Measurements from ENCODE around the gene NDNF. TPM values are rescaled to one million over a fixed set of nuclear protein-coding genes. Genes with fewer than 3 reads are reported as not detected.

Gene NDNF
- total RNA-seq, 1 experiment from 2014 or later = 0.79 TPM

GRCh38 chr4:121070696-121071639, 1.4 kb downstream of the NDNF start:
- peak; percentile 53 for DNase-seq (ENCODE audit: extremely low read depth, low read depth)

- DNase-seq (ENCODE audit: extremely low read depth, low read depth) = no peak
Measured at GRCh38 chr4:121070274-121070673, 2.1 kb downstream of the NDNF start.

DNA sequence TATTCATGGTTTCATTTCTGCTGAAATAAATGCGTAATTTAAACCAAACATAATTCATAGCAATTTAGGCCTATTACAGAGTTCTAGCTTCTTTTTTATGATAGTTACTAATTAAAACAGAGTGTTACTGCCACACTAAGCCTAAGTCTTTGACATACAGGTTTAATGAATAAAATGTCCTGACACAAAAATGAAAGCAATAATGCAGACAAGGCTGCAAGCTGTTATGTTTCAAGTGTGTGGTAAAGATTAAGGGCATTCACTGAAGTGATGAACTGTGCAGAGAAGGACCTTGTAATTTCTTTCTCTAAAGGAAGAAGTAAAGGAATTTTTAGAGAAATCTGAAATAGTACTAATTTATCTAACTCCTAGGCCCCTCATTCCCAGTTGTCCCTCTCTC, 2.9 kb downstream of the NDNF start:
- DNase-seq (ENCODE audit: extremely low read depth, low read depth) = no peak

DNA sequence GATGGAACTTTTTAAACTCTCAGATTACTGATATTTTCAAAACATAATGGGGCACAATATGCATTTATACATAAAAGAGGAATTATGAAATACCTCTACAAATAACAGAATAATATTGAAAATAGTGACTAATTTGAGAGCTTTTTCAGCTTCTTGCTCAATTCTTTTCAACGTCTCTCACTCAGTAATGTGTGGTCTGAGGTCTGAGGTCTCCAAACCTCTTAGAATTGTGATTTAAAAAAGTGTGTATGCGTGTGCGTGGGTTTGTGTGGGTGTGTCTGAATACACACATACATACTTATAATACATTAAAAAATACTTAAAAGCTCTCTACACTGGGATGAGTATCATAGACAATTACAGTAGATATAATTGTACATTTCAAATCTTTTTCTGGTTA, 7.9 kb downstream of the NDNF start:
- DNase-seq (ENCODE audit: extremely low read depth, low read depth) = no peak

GRCh38 chr4:121062521-121062920, 9.8 kb downstream of the NDNF start:
- no peak for DNase-seq (ENCODE audit: extremely low read depth, low read depth)

DNA sequence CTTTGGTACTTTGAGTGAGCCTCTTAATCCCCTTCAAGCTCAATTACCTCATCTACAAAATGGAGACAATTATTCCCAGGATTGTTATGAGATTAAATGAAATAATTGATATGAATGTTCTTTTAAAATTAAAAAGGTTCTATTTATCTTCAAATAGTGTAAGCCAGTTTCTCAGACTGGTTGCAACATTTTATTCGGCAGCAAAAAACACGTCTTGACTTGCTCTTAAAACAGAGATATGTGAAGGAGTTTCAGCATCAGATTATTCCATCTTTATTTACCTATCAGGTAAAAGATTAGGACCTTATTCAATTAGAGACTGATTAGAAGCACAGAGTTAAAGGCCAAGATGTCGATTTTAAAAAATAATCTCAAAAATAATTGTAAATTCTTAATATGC, 10.5 kb downstream of the NDNF start:
- no peak for DNase-seq (ENCODE audit: extremely low read depth, low read depth)

DNA sequence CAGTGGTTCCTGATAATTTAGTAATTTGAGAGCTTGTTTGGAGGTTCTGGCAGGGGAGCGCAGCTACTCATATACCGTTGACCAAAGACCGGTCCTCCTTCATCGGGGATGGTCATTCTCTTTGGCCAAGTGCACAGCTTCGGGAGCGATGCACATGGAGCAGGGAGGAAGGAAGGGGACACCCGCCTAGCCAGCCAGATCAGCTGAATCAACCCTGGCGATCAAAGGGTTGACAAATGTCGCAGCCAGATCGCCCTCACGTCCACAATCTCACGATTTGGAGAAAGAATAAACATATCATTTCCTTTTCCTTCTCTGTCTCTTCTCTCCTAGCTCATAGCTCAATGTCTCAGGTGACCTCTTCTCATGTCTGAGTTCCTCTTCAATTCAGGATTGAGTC, 11.1 kb downstream of the NDNF start:
- DNase-seq (ENCODE audit: extremely low read depth, low read depth) = no peak

DNA sequence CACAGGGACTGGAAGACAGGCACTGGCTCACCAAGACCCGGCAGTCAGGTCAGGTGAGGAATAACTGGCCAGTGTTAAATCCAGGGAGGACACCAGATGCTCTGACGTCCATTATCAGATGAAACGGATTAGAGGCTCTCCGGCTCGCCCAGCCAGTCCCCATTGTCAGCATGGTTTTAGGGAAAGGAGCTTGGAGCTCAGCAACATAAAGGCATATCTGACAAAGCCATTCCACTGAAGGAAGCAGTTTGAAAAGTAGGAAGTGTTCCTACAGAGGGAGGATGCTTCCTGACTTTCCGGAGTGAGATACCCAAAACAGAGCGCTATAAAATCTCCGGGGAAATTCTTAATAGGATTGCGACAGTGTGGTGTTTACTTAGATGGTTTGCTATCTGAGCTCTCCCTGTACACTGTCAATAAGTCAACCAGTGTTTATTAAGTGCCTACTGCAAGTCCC, 14.8 kb downstream of the NDNF start:
- no peak for DNase-seq (ENCODE audit: extremely low read depth, low read depth)

GRCh38 chr4:121056066-121056465, 16.3 kb downstream of the NDNF start:
- no peak for DNase-seq (ENCODE audit: extremely low read depth, low read depth)

DNA sequence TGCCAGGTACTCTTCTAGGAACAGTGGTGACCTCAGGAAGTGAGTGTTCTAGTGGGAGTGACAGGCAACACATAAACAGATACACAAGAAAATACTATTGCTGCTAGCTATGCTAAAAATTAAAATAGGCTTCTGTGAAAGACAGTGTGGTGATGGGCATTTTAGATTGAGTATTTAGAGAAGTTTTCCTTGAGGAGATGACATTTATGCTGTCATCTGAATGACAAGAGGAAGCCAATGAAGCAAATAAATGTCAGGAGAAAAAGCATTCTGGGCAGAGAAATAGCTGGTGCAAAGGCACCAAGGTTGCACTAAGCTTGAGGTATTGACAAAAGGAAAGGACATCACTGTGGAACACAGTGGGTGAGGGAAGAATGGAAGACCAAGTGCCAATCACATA, 18.0 kb downstream of the NDNF start:
- DNase-seq (ENCODE audit: extremely low read depth, low read depth) = no peak

GRCh38 chr4:121053601-121054143, 18.7 kb downstream of the NDNF start:
- DNase-seq (ENCODE audit: extremely low read depth, low read depth) = no peak

- DNase-seq (ENCODE audit: extremely low read depth, low read depth) = no peak
Measured at GRCh38 chr4:121050300-121050699, 22.0 kb downstream of the NDNF start.

- no peak for DNase-seq (ENCODE audit: extremely low read depth, low read depth)
Measured at GRCh38 chr4:121049072-121049599, 23.2 kb downstream of the NDNF start.

DNA sequence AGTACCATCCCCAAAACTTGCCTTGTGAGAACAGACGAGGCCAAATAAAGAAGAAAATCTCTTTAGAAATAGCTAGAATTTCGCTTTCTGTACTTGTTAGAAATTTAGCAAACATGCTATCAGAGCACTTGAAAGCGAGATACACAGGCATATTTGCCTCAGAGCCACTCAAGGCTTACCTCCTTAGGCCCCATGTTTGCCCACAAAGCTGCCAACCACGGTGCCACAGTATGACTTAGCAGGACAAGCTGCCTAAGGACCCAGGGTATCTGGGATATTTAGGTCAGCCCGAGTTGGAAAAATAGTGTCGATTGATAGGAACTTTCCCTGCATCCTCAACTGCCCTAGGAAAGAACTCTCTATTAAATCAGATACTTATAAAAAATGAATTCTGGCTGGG, 24.2 kb downstream of the NDNF start:
- no peak for DNase-seq (ENCODE audit: extremely low read depth, low read depth)

- no peak for DNase-seq (ENCODE audit: extremely low read depth, low read depth)
Measured at GRCh38 chr4:121041307-121042090, 30.8 kb downstream of the NDNF start.

- no peak for DNase-seq (ENCODE audit: extremely low read depth, low read depth)
Measured at GRCh38 chr4:121034017-121034416, 38.3 kb downstream of the NDNF start.

DNA sequence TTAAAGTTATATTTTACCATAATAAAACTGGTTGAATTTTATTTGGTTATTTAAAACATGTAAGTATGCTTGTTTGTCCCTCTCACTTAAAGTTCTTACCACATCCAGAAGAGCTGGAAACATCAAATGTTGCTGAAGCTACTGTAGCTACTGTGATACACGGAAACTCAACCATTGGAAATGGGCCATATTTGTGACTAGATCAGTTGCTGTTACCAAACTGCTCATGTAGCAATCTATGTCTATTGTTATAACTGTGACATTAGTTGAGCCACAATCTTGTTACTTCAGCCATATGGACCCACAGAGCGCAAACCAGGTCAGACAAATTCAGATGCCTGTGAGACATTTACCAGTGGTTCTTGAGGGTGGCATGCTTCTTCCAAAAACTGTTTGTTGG, 41.6 kb downstream of the NDNF start:
- DNase-seq (ENCODE audit: extremely low read depth, low read depth) = no peak

DNA sequence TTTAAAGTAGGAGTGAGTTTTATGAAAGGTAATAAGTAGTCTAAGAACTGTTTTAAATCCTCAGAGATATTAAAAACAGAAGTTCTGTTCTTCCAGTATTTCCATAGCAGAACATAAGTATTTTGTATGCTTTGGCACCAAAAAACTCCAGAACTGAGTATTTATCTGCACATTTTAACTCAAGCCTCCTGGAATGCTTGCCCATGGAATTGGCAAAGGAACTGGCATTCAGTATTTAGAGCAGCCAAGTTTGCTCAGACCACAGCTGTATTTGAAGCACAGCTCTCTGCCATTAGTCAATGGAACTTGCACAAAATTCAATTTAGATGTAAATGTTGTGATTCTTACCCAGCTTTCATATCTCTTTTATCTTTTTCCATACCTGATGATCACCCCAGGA, 42.2 kb downstream of the NDNF start:
- no peak for DNase-seq (ENCODE audit: extremely low read depth, low read depth)

- no peak for DNase-seq (ENCODE audit: extremely low read depth, low read depth)
Measured at GRCh38 chr4:121026034-121026433, 46.3 kb downstream of the NDNF start.

DNA sequence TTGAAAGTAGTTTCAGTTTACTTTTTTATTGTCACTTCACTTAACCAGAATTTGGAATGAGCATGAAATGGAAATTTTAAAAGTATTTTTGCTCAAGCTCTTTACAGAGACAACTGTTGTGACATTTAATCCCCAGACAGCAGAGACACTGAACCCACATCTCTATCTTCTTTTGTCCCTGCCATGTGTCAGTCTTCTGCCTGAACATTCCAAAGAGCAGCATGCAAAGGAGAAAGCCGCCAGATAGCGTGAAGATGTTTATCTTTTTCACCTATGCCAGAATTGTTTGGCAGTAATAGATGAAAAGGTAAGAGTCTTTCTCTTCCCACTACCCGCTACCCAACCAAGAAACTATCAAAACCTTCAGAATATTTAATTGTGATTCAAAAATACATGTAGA, 46.8 kb downstream of the NDNF start:
- no peak for DNase-seq (ENCODE audit: extremely low read depth, low read depth)

- no peak for DNase-seq (ENCODE audit: extremely low read depth, low read depth)
Measured at GRCh38 chr4:121018543-121018942, 53.8 kb downstream of the NDNF start.

Data from NCI-H460 (cell line).